Hematopoietic multipotent progenitor cell treated with erythropoietin and hydrocortisone succinate and interleukin-3 and kit ligand, for 15 days (in vitro differentiated cells): ENCODE results near the gene EPHA6.

ENCODE experiments used
- DNase-seq: peaks from one replicate; pipeline ENCODE4 v3.0.0-alpha.2; 2015; ENCODE audit warnings: low spot score

Gene EPHA6

GRCh38 chr3:97706226-97706625 is 891.8 kb downstream of the EPHA6 start:
- no peak for DNase-seq

- no peak for DNase-seq
These were observed 897.3 kb downstream of the EPHA6 start for GRCh38 chr3:97711654-97712053.

GRCh38 chr3:97712919-97713318 is 898.5 kb downstream of the EPHA6 start:
- no peak for DNase-seq

GRCh38 chr3:97713634-97714033 is 899.2 kb downstream of the EPHA6 start:
- DNase-seq = no peak

- DNase-seq = peak; percentile 27
These were observed 904.9 kb downstream of the EPHA6 start for GRCh38 chr3:97719156-97719821.

- no peak for DNase-seq
These were observed 906.0 kb downstream of the EPHA6 start for GRCh38 chr3:97720417-97720816.

- DNase-seq = no peak
These were observed 907.1 kb downstream of the EPHA6 start for GRCh38 chr3:97721446-97721845.

GRCh38 chr3:97736928-97737327 is 922.5 kb downstream of the EPHA6 start:
- no peak for DNase-seq

- DNase-seq = no peak
These were observed 924.4 kb downstream of the EPHA6 start for GRCh38 chr3:97738761-97739160.

GRCh38 chr3:97742036-97742435 is 927.6 kb downstream of the EPHA6 start:
- no peak for DNase-seq

- no peak for DNase-seq
These were observed 929.9 kb downstream of the EPHA6 start for GRCh38 chr3:97744289-97744688.

- no peak for DNase-seq
These were observed 949.4 kb downstream of the EPHA6 start for GRCh38 chr3:97763586-97764406.

GRCh38 chr3:97764407-97765238 is 950.2 kb downstream of the EPHA6 start, which contains the start of gene ARL6:
Gene ARL6, plus strand, starts transcription at chr3:97764758. Its CDS starts 3,350 bp downstream, at chr3:97768108.
- DNase-seq = peak; percentile 75

- DNase-seq = no peak
These were observed 950.9 kb downstream of the EPHA6 start for GRCh38 chr3:97765336-97765735.

GRCh38 chr3:97772926-97773325 is 958.5 kb downstream of the EPHA6 start:
- no peak for DNase-seq

- DNase-seq = no peak
These were observed 963.8 kb downstream of the EPHA6 start for GRCh38 chr3:97778152-97778551.

GRCh38 chr3:97793420-97794019 is 979.1 kb downstream of the EPHA6 start:
- DNase-seq = peak; percentile 30

GRCh38 chr3:97795951-97796350 is 981.6 kb downstream of the EPHA6 start:
- no peak for DNase-seq
